AG10803 (cell line): ENCODE data around the gene OR2S2.

Experiments
- DNase-seq: peaks from one replicate; pipeline ENCODE4 v3.0.0; 2010; ENCODE audit warnings: low read depth
- H3K4me3 ChIP-seq: 2 replicates; pipeline ENCODE4 v1.5.1; 2011; ENCODE audit warnings: mild to moderate bottlenecking, low read length, control low read depth
- CTCF ChIP-seq: conservative IDR thresholded peaks from 2 replicates; pipeline ENCODE4 v1.5.1; 2011; ENCODE audit warnings: mild to moderate bottlenecking, low read length, control low read depth, inconsistent platforms

The OR2S2 gene

GRCh38 chr9:35933550-35934067, 24.3 kb downstream of the OR2S2 start:
- no peak for TF ChIP-seq CTCF
- DNase-seq: no peak
- no peak overlapping the region for H3K4me3 ChIP-seq

GRCh38 chr9:35932735-35933134, 25.2 kb downstream of the OR2S2 start:
- no peak for TF ChIP-seq CTCF
- DNase-seq: no peak
- no peak overlapping the region for H3K4me3 ChIP-seq

- no peak for TF ChIP-seq CTCF
- H3K4me3 ChIP-seq: no peak overlapping the region
- no peak for DNase-seq
Observed at GRCh38 chr9:35930989-35931388, 27.0 kb downstream of the OR2S2 start.

- no peak for DNase-seq
- no peak overlapping the region for H3K4me3 ChIP-seq
- TF ChIP-seq CTCF: no peak
Observed at GRCh38 chr9:35930521-35930920, 27.4 kb downstream of the OR2S2 start.

GRCh38 chr9:35929453-35929718, 28.6 kb downstream of the OR2S2 start:
- no peak for DNase-seq
- TF ChIP-seq CTCF: no peak
- H3K4me3 ChIP-seq: no peak overlapping the region

GRCh38 chr9:35928591-35929452, 29.1 kb downstream of the OR2S2 start:
- DNase-seq: peak; percentile 21
- no peak overlapping the region for H3K4me3 ChIP-seq
- no peak for TF ChIP-seq CTCF
